ENCODE results near the gene NFIC.

The NFIC gene

DNA sequence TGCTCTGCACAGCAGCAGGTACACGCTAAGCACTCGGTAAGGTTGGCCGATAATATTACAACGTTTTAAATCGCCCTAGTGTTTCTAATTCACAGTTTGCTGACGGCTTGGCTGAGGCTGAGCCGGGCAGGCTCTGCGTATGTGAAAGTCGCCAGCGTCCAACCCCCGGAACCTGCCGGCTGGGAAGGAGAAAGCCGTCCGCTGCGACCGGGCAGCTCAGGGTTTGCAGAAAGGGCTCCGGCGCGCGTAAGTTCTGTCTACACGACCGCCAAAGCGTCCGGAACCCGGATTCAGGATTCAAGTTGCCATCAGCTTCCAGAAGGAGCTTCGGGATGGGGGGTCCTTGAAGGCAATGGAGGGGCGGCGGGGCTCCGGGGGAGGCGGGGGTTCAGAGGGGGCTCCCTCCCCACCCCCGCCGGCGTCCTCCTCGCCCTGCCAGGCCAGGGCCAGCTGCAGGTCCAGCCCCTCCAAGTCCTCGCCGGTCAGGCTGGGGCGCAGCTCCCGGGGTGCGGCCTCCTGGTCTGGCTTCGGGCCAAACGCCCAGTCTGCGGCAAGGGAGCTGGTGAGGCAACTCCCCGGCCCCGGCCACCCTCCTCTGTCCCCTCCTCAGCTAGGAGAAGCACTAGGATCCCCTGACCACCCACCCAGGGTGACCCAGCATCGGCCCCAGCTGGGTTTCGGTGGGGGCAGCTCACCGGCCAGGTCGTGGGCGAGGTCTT is 116.3 kb downstream of the NFIC start:
- Histone ChIP-seq H3K27ac (no peak overlapping the region), H3K4me3 (no peak overlapping the region), H3K9me3 (ENCODE audit: low read depth, low read length) (no peaks in the 10 kb centered on the region), H3K9ac (ENCODE audit: insufficient read length) (no peak overlapping the region), H3K36me3 (ENCODE audit: insufficient read depth, low read length) (no peaks in the 10 kb centered on the region)
- DNase-seq (ENCODE audit: low read depth, low spot score) = no peak
- no peak for TF ChIP-seq FOXP2 (optimal IDR thresholded peaks at IDR 0.05; ENCODE audit: control extremely low read depth, extremely low read length, insufficient read depth)
- no peak for TF ChIP-seq EZH2 (IDR thresholded peaks at IDR 0.05)
- no peak for TF ChIP-seq POLR2AphosphoS5 (IDR thresholded peaks at IDR 0.05; ENCODE audit: borderline replicate concordance, low read depth, low read length)

GRCh38 chr19:3483226-3483628 is 116.8 kb downstream of the NFIC start, which contains the start of gene SMIM44:
Gene SMIM44 (minus strand): TSS chr19:3483441. CDS start chr19:3483403, 38 bp downstream.
- H3K9me3 ChIP-seq (ENCODE audit: low read depth, low read length) = no peaks in the 10 kb centered on the region
- no peak within 1 kb of the TSS for H3K9ac ChIP-seq (ENCODE audit: insufficient read length)
- no peak within 1 kb of the TSS for H3K27ac ChIP-seq
- DNase-seq (ENCODE audit: low read depth, low spot score) = no peak
- H3K4me3 ChIP-seq = no peak within 1 kb of the TSS
- H3K36me3 ChIP-seq (ENCODE audit: insufficient read depth, low read length) = no peaks in the 10 kb centered on the region
- TF ChIP-seq FOXP2 (optimal IDR thresholded peaks at IDR 0.05; ENCODE audit: control extremely low read depth, extremely low read length, insufficient read depth) (no peak), POLR2AphosphoS5 (IDR thresholded peaks at IDR 0.05; ENCODE audit: borderline replicate concordance, low read depth, low read length) (no peak), EZH2 (IDR thresholded peaks at IDR 0.05) (no peak)

- Histone ChIP-seq H3K9ac (ENCODE audit: insufficient read length) (no peak overlapping the region), H3K27ac (no peak overlapping the region), H3K4me3 (no peak overlapping the region), H3K9me3 (ENCODE audit: low read depth, low read length) (no peaks in the 10 kb centered on the region), H3K36me3 (ENCODE audit: insufficient read depth, low read length) (peaks cover 19% of the 10 kb centered on the region; the same call in 1 of the 2 replicates)
- DNase-seq (ENCODE audit: low read depth, low spot score) = no peak
- TF ChIP-seq POLR2AphosphoS5 (IDR thresholded peaks at IDR 0.05; ENCODE audit: borderline replicate concordance, low read depth, low read length) (no peak), EZH2 (IDR thresholded peaks at IDR 0.05) (no peak)
Observed at GRCh38 chr19:3491396-3492119, 125.2 kb downstream of the NFIC start.

DNA sequence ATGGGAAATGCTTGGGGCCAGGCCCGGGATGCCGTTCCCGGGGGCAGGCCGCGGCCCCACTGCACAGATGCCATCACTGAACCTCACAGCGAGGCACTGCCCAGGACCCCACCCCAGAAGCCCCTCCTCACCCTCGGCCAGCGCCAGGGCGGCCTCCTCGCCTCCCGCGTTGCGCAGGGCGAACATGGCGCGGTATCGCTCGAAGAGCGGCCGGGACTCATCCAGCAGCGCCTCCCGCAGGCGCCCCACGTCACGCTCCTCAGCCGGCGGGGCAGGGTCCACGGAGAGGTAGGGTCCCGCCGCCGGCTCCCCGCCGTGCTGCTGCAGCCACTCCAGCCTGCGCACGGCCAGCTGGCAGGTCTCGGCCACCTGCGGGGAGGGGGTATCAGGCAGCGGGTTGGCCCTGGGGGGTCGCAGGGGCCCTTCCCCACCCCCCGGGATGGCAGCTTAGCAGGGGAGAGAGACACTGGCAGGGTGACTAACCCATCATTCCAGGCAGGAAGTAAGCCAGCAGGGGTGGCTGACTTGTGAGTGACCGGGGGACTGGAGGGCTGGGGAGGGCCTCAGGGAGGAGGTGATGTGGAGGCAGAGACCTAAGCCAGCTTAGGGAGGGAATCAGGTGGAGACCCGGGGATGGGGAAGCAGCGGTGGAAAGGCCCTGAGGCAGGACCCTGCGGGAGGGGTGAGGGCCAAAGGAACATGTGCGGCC is 125.9 kb downstream of the NFIC start:
- Histone ChIP-seq H3K36me3 (ENCODE audit: insufficient read depth, low read length) (peaks cover 21% of the 10 kb centered on the region; the same call in 1 of the 2 replicates), H3K4me3 (no peak overlapping the region), H3K27ac (no peak overlapping the region), H3K9me3 (ENCODE audit: low read depth, low read length) (no peaks in the 10 kb centered on the region), H3K9ac (ENCODE audit: insufficient read length) (no peak overlapping the region)
- no peak for TF ChIP-seq EZH2 (IDR thresholded peaks at IDR 0.05)
- TF ChIP-seq FOXP2 (optimal IDR thresholded peaks at IDR 0.05; ENCODE audit: control extremely low read depth, extremely low read length, insufficient read depth) = no peak
- TF ChIP-seq POLR2AphosphoS5 (IDR thresholded peaks at IDR 0.05; ENCODE audit: borderline replicate concordance, low read depth, low read length) = no peak
- DNase-seq (ENCODE audit: low read depth, low spot score) = no peak

- TF ChIP-seq EZH2 (IDR thresholded peaks at IDR 0.05) = no peak
- TF ChIP-seq POLR2AphosphoS5 (IDR thresholded peaks at IDR 0.05; ENCODE audit: borderline replicate concordance, low read depth, low read length) = no peak
- no peak for TF ChIP-seq FOXP2 (optimal IDR thresholded peaks at IDR 0.05; ENCODE audit: control extremely low read depth, extremely low read length, insufficient read depth)
- DNase-seq (ENCODE audit: low read depth, low spot score) = no peak
- H3K27ac ChIP-seq = no peak overlapping the region
- peaks cover 25% of the 10 kb centered on the region; the same call in 1 of the 2 replicates for H3K36me3 ChIP-seq (ENCODE audit: insufficient read depth, low read length)
- no peak overlapping the region for H3K4me3 ChIP-seq
- H3K9me3 ChIP-seq (ENCODE audit: low read depth, low read length) = no peaks in the 10 kb centered on the region
- no peak overlapping the region for H3K9ac ChIP-seq (ENCODE audit: insufficient read length)
Observed at GRCh38 chr19:3492919-3493318, 126.5 kb downstream of the NFIC start.

- no peaks in the 10 kb centered on the region for H3K9me3 ChIP-seq (ENCODE audit: low read depth, low read length)
- H3K36me3 ChIP-seq (ENCODE audit: insufficient read depth, low read length) = peaks cover 25% of the 10 kb centered on the region; the same call in 1 of the 2 replicates
- H3K27ac ChIP-seq = no peak overlapping the region
- no peak overlapping the region for H3K9ac ChIP-seq (ENCODE audit: insufficient read length)
- TF ChIP-seq FOXP2 (optimal IDR thresholded peaks at IDR 0.05; ENCODE audit: control extremely low read depth, extremely low read length, insufficient read depth) = no peak
- no peak for TF ChIP-seq POLR2AphosphoS5 (IDR thresholded peaks at IDR 0.05; ENCODE audit: borderline replicate concordance, low read depth, low read length)
- no peak for TF ChIP-seq EZH2 (IDR thresholded peaks at IDR 0.05)
- DNase-seq (ENCODE audit: low read depth, low spot score) = no peak
- no peak overlapping the region for H3K4me3 ChIP-seq
Observed at GRCh38 chr19:3493651-3494050, 127.3 kb downstream of the NFIC start.

- H3K36me3 ChIP-seq (ENCODE audit: insufficient read depth, low read length) = peaks cover 25% of the 10 kb centered on the region; the same call in 1 of the 2 replicates
Observed at GRCh38 chr19:3494051-3494450, 127.7 kb downstream of the NFIC start.

DNA sequence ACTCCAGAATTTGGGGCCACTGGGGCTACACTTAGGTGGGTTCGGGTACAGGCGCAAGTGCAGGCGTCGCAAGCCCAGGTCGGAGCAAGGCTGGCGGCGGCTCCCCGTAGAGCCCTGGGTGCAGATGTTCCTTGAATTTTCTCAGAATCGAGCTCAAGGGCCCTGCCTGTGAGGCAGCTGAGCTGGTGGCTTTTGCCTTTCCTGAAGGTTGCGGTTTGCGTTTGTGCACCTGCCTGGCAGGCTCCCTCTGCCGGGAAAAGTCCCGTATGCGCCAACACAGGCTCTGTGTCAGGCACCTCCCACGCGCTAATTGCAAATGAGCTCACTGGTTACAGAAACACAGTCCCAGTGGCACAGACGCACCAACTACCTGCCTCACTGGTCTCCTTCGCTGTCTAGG is 128.2 kb downstream of the NFIC start:
- no peak overlapping the region for H3K27ac ChIP-seq
- no peak for DNase-seq (ENCODE audit: low read depth, low spot score)
- peaks cover 25% of the 10 kb centered on the region; the same call in 1 of the 2 replicates for H3K36me3 ChIP-seq (ENCODE audit: insufficient read depth, low read length)
- TF ChIP-seq FOXP2 (optimal IDR thresholded peaks at IDR 0.05; ENCODE audit: control extremely low read depth, extremely low read length, insufficient read depth) (no peak), EZH2 (IDR thresholded peaks at IDR 0.05) (no peak), POLR2AphosphoS5 (IDR thresholded peaks at IDR 0.05; ENCODE audit: borderline replicate concordance, low read depth, low read length) (no peak)
- no peak overlapping the region for H3K4me3 ChIP-seq
- no peak overlapping the region for H3K9ac ChIP-seq (ENCODE audit: insufficient read length)
- H3K9me3 ChIP-seq (ENCODE audit: low read depth, low read length) = no peaks in the 10 kb centered on the region

More at GRCh38 chr19:3494051-3494450, 127.7 kb downstream of the NFIC start:
- no peak overlapping the region for H3K27ac ChIP-seq
- no peak for DNase-seq (ENCODE audit: low read depth, low spot score)
- TF ChIP-seq POLR2AphosphoS5 (IDR thresholded peaks at IDR 0.05; ENCODE audit: borderline replicate concordance, low read depth, low read length) (no peak), FOXP2 (optimal IDR thresholded peaks at IDR 0.05; ENCODE audit: control extremely low read depth, extremely low read length, insufficient read depth) (no peak), EZH2 (IDR thresholded peaks at IDR 0.05) (no peak)
- H3K9me3 ChIP-seq (ENCODE audit: low read depth, low read length) = no peaks in the 10 kb centered on the region
- H3K4me3 ChIP-seq = no peak overlapping the region
- H3K9ac ChIP-seq (ENCODE audit: insufficient read length) = no peak overlapping the region

Measured in SK-N-MC (cell line).